ENCODE data around the gene TRIM72.

DNA sequence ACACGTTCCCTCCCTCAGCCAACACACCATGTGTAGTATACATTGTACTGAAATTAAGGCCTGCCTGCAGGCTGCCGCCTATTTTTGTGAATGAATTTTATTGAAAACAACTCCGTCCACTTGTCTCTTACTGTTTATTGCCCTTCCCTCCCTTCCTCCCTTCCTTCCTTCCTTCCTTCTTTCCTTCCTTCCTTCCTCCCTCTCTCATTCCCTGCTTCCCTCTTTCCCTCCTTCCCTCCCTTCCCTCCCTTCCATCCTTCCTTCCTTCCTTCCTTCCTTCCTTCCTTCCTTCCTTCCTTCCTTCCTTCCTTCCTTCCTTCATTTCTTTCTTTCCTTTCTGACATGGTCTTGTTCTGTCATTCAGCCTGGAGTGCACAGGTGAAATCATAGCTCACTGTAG is 48.2 kb downstream of the TRIM72 start:
- TF ChIP-seq POLR2A (IDR thresholded peaks at IDR 0.05) (no peak), CTCF (IDR thresholded peaks at IDR 0.05) (no peak)
